Osteoblast (primary cell): ENCODE measurements around the gene CARD9. TPM values are rescaled to one million over a fixed set of nuclear protein-coding genes. Genes with fewer than 3 reads are reported as not detected.

Experiments used
- DNase-seq: peaks from one replicate; pipeline ENCODE4 v3.0.0; 2011; ENCODE audit warnings: low spot score, mixed read lengths; ENCODE audit not compliant: insufficient read length; ENCODE audit errors: missing footprints
- H2AFZ ChIP-seq: 2 replicates; pipeline ENCODE4 v1.6.0; 2011; ENCODE audit warnings: mild to moderate bottlenecking, low read length
- H3K27ac ChIP-seq: 2 replicates; pipeline ENCODE4 v1.5.1; 2011; ENCODE audit warnings: mild to moderate bottlenecking, low read depth, low read length, moderate library complexity
- H3K27me3 ChIP-seq: 2 replicates; pipeline ENCODE4 v1.6.0; 2012; ENCODE audit warnings: mild to moderate bottlenecking, control low read depth, inconsistent platforms, low read length, moderate library complexity; ENCODE audit not compliant: insufficient read depth
- H3K36me3 ChIP-seq: 2 replicates; pipeline ENCODE4 v1.5.1; 2011; ENCODE audit warnings: mild to moderate bottlenecking, low read length, control low read depth, moderate library complexity; ENCODE audit not compliant: insufficient read depth
- H3K4me1 ChIP-seq: 2 replicates; pipeline ENCODE4 v1.5.1; 2011; ENCODE audit warnings: mild to moderate bottlenecking, low read length, control low read depth, moderate library complexity; ENCODE audit not compliant: insufficient read depth
- H3K4me2 ChIP-seq: 2 replicates; pipeline ENCODE4 v1.6.0; 2011; ENCODE audit warnings: mild to moderate bottlenecking, low read length; ENCODE audit not compliant: insufficient read depth
- H3K4me3 ChIP-seq: fragments of 200-600 bp; sonication (generic); 3 replicates; pipeline ENCODE4 v1.5.1; 2012; ENCODE audit warnings: mild to moderate bottlenecking, low read length, inconsistent platforms; ENCODE audit not compliant: insufficient read depth
- H3K79me2 ChIP-seq: 2 replicates; pipeline ENCODE4 v1.6.0; 2012; ENCODE audit warnings: mild to moderate bottlenecking, low read length, control low read depth, inconsistent platforms; ENCODE audit not compliant: insufficient read depth
- H3K9me3 ChIP-seq: 2 replicates; pipeline ENCODE4 v1.5.1; 2011; ENCODE audit warnings: low read depth, low read length, control low read depth
- H4K20me1 ChIP-seq: 2 replicates; pipeline ENCODE4 v1.6.0; 2012; ENCODE audit warnings: mild to moderate bottlenecking, low read length, control low read depth; ENCODE audit not compliant: insufficient read depth
- CTCF ChIP-seq: IDR thresholded peaks from 2 replicates; pipeline ENCODE4 v1.5.1; 2011; ENCODE audit warnings: mild to moderate bottlenecking, low read depth, low read length, moderate library complexity; ENCODE audit errors: extremely low read depth
- total RNA-seq: library from RNA; depleted of rRNA; stranded (reverse); fragments of >200 nt; gene quantifications from 2 replicates; pipeline ENCODE4 v1.2.3, GENCODE V29; 2012

The CARD9 gene
- total RNA-seq, 1 donor: 5.1 TPM

- H3K27ac ChIP-seq: no peak overlapping the region
- H3K4me1 ChIP-seq: peaks cover 27% of the 10 kb centered on the region
- peaks cover 33% of the 10 kb centered on the region for H3K36me3 ChIP-seq
- no peak for DNase-seq
- no peaks in the 10 kb centered on the region for H3K27me3 ChIP-seq
- peaks cover 47% of the 10 kb centered on the region for H4K20me1 ChIP-seq
- no peak overlapping the region for H3K4me3 ChIP-seq
- H3K79me2 ChIP-seq: no peaks in the 10 kb centered on the region
- H2AFZ ChIP-seq: no peak overlapping the region
- no peak for TF ChIP-seq CTCF
- H3K4me2 ChIP-seq: no peak overlapping the region
- no peaks in the 10 kb centered on the region for H3K9me3 ChIP-seq
These were observed 29.6 kb downstream of the CARD9 start for GRCh38 chr9:136343884-136344269.

- no peaks in the 10 kb centered on the region for H3K9me3 ChIP-seq
- H4K20me1 ChIP-seq: peaks cover 48% of the 10 kb centered on the region
- H3K4me1 ChIP-seq: peaks cover 27% of the 10 kb centered on the region
- no peak for DNase-seq
- TF ChIP-seq CTCF: no peak
- no peak overlapping the region for H3K4me2 ChIP-seq
- H3K27me3 ChIP-seq: no peaks in the 10 kb centered on the region
- no peaks in the 10 kb centered on the region for H3K79me2 ChIP-seq
- no peak overlapping the region for H3K27ac ChIP-seq
- no peak overlapping the region for H3K4me3 ChIP-seq
- H2AFZ ChIP-seq: no peak overlapping the region
- peaks cover 33% of the 10 kb centered on the region for H3K36me3 ChIP-seq
These were observed 30.2 kb downstream of the CARD9 start for GRCh38 chr9:136343121-136343883.

GRCh38 chr9:136342181-136343120, 31.0 kb downstream of the CARD9 start:
- TF ChIP-seq CTCF: no peak
- H3K4me1 ChIP-seq: peaks cover 24% of the 10 kb centered on the region
- H3K4me3 ChIP-seq: no peak overlapping the region
- peak; percentile 93 for DNase-seq
- no peak overlapping the region for H3K4me2 ChIP-seq
- no peak overlapping the region for H2AFZ ChIP-seq
- no peaks in the 10 kb centered on the region for H3K79me2 ChIP-seq
- no peak overlapping the region for H3K27ac ChIP-seq
- H3K36me3 ChIP-seq: peaks cover 40% of the 10 kb centered on the region
- peaks cover 48% of the 10 kb centered on the region for H4K20me1 ChIP-seq
- no peaks in the 10 kb centered on the region for H3K9me3 ChIP-seq
- no peaks in the 10 kb centered on the region for H3K27me3 ChIP-seq

- no peak for DNase-seq
- Histone ChIP-seq H3K27me3 (no peaks in the 10 kb centered on the region), H3K79me2 (peaks cover 1% of the 10 kb centered on the region), H4K20me1 (peaks cover 52% of the 10 kb centered on the region), H2AFZ (no peak overlapping the region), H3K4me3 (no peak overlapping the region), H3K36me3 (peaks cover 46% of the 10 kb centered on the region), H3K4me1 (peaks cover 22% of the 10 kb centered on the region), H3K9me3 (no peaks in the 10 kb centered on the region), H3K27ac (no peak overlapping the region), H3K4me2 (no peak overlapping the region)
- TF ChIP-seq CTCF: no peak
These were observed 31.7 kb downstream of the CARD9 start for GRCh38 chr9:136341769-136342168.
